ENCODE data around the gene PHAF1. TPM values are rescaled to one million over a fixed set of nuclear protein-coding genes. Genes with fewer than 3 reads are reported as not detected.

PHAF1 gene
- total and polyA plus RNA-seq, 2 of the 13 experiments (the other 11 are each of a cell fraction or from before 2014, with no cell fraction given) = 48.3 to 174 TPM

DNA sequence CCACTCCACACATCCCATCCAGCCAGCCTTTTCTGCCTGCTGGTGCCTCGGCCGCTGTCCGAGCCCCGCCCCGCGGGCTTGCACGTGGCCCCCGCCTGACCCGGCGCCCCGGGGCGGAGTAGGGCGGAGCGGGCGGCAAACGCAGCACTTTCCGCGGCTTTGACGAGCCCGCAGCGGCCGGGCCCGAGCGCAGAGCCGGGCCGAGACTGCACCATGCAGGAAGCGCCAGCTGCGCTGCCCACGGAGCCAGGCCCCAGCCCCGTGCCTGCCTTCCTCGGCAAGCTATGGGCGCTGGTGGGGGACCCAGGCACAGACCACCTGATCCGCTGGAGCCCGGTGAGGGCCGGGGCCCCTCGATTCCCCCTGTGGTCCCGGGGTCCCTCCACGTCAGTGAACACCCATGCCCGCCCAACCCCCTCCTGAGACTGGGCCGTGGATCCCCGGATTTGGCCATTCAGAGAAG lies 54.9 kb downstream of the PHAF1 start, which contains the start of gene HSF4 (continued):
- TF ChIP-seq PBX3 (CRISPR knock-in tag; IDR thresholded peaks at IDR 0.05; ENCODE audit: borderline replicate concordance) = peak; percentile 68; the same call in 1 of the 2 replicates
- no peak for TF ChIP-seq NCOA1 (CRISPR knock-in tag; IDR thresholded peaks at IDR 0.05)
- no peak for TF ChIP-seq GZF1 (CRISPR knock-in tag; IDR thresholded peaks at IDR 0.05)
- peak; percentile 86 for TF ChIP-seq CCDC6 (CRISPR knock-in tag; IDR thresholded peaks at IDR 0.05)
- TF ChIP-seq SMARCE1 (IDR thresholded peaks at IDR 0.05; ENCODE audit: borderline replicate concordance) = no peak
- TF ChIP-seq, protein P1, sequence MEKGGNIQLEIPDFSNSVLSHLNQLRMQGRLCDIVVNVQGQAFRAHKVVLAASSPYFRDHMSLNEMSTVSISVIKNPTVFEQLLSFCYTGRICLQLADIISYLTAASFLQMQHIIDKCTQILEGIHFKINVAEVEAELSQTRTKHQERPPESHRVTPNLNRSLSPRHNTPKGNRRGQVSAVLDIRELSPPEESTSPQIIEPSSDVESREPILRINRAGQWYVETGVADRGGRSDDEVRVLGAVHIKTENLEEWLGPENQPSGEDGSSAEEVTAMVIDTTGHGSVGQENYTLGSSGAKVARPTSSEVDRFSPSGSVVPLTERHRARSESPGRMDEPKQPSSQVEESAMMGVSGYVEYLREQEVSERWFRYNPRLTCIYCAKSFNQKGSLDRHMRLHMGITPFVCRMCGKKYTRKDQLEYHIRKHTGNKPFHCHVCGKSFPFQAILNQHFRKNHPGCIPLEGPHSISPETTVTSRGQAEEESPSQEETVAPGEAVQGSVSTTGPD (CRISPR knock-in tag; IDR thresholded peaks at IDR 0.05) = no peak
- peak; percentile 48; the same call in 1 of the 2 replicates for TF ChIP-seq ZNF446 (CRISPR knock-in tag; IDR thresholded peaks at IDR 0.05)
- TF ChIP-seq SAP130 (CRISPR knock-in tag; IDR thresholded peaks at IDR 0.05; ENCODE audit: low read depth) = peak; percentile 92
- TF ChIP-seq ZNF160 (CRISPR knock-in tag; IDR thresholded peaks at IDR 0.05) = peak; percentile 95
- no peak for TF ChIP-seq ZMYM3 (CRISPR knock-in tag; IDR thresholded peaks at IDR 0.05)
- peak; percentile 77; the same call in 1 of the 2 replicates for TF ChIP-seq SOX5 (CRISPR knock-in tag; IDR thresholded peaks at IDR 0.05; ENCODE audit: borderline replicate concordance)
- TF ChIP-seq ZNF839 (CRISPR knock-in tag; IDR thresholded peaks at IDR 0.05; ENCODE audit: borderline replicate concordance) = no peak
- TF ChIP-seq TP53 (CRISPR knock-in tag; conservative IDR thresholded peaks at IDR 0.05) = no peak
- no peak for TF ChIP-seq MYNN (CRISPR knock-in tag; IDR thresholded peaks at IDR 0.05; ENCODE audit: low read depth)
- TF ChIP-seq, protein P2, sequence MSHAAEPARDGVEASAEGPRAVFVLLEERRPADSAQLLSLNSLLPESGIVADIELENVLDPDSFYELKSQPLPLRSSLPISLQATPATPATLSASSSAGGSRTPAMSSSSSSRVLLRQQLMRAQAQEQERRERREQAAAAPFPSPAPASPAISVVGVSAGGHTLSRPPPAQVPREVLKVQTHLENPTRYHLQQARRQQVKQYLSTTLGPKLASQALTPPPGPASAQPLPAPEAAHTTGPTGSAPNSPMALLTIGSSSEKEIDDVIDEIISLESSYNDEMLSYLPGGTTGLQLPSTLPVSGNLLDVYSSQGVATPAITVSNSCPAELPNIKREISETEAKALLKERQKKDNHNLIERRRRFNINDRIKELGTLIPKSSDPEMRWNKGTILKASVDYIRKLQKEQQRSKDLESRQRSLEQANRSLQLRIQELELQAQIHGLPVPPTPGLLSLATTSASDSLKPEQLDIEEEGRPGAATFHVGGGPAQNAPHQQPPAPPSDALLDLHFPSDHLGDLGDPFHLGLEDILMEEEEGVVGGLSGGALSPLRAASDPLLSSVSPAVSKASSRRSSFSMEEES (CRISPR knock-in tag; IDR thresholded peaks at IDR 0.05) = peak; percentile 71
- TF ChIP-seq ZNF143 (CRISPR knock-in tag; IDR thresholded peaks at IDR 0.05) = peak; percentile 51; the same call in 1 of the 2 replicates
- TF ChIP-seq CAMTA2 (CRISPR knock-in tag; IDR thresholded peaks at IDR 0.05; ENCODE audit: borderline replicate concordance) = peak; percentile 83; the same call in 1 of the 2 replicates
- TF ChIP-seq NFE2L1 (CRISPR knock-in tag; IDR thresholded peaks at IDR 0.05; ENCODE audit: borderline replicate concordance) = no peak
- TF ChIP-seq ZNF780A (CRISPR knock-in tag; IDR thresholded peaks at IDR 0.05) = no peak
- TF ChIP-seq ZNF615 (CRISPR knock-in tag; IDR thresholded peaks at IDR 0.05; ENCODE audit: borderline replicate concordance) = no peak
- peak; percentile 83 for TF ChIP-seq FOXA3 (CRISPR knock-in tag; IDR thresholded peaks at IDR 0.05)
- peak; percentile 81 for TF ChIP-seq PPARG (CRISPR knock-in tag; conservative IDR thresholded peaks at IDR 0.05)
- TF ChIP-seq GFI1 (CRISPR knock-in tag; IDR thresholded peaks at IDR 0.05; ENCODE audit: borderline replicate concordance) = no peak; the same call in 1 of the 2 replicates
- no peak for TF ChIP-seq MEF2D (CRISPR knock-in tag; IDR thresholded peaks at IDR 0.05)
- TF ChIP-seq, protein P3, sequence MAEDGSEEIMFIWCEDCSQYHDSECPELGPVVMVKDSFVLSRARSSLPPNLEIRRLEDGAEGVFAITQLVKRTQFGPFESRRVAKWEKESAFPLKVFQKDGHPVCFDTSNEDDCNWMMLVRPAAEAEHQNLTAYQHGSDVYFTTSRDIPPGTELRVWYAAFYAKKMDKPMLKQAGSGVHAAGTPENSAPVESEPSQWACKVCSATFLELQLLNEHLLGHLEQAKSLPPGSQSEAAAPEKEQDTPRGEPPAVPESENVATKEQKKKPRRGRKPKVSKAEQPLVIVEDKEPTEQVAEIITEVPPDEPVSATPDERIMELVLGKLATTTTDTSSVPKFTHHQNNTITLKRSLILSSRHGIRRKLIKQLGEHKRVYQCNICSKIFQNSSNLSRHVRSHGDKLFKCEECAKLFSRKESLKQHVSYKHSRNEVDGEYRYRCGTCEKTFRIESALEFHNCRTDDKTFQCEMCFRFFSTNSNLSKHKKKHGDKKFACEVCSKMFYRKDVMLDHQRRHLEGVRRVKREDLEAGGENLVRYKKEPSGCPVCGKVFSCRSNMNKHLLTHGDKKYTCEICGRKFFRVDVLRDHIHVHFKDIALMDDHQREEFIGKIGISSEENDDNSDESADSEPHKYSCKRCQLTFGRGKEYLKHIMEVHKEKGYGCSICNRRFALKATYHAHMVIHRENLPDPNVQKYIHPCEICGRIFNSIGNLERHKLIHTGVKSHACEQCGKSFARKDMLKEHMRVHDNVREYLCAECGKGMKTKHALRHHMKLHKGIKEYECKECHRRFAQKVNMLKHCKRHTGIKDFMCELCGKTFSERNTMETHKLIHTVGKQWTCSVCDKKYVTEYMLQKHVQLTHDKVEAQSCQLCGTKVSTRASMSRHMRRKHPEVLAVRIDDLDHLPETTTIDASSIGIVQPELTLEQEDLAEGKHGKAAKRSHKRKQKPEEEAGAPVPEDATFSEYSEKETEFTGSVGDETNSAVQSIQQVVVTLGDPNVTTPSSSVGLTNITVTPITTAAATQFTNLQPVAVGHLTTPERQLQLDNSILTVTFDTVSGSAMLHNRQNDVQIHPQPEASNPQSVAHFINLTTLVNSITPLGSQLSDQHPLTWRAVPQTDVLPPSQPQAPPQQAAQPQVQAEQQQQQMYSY (CRISPR knock-in tag; IDR thresholded peaks at IDR 0.05) = peak; percentile 91
- no peak for TF ChIP-seq FOXK2 (IDR thresholded peaks at IDR 0.05)

Data from HepG2 (cell line).